Fibroblast of pulmonary artery (primary cell): ENCODE data around the gene PIGM.

Experiments used
- DNase-seq: peaks from one replicate; pipeline ENCODE4 v3.0.0-alpha.2; 2010; ENCODE audit warnings: low read depth
- H3K4me3 ChIP-seq: replicated peaks from 2 replicates; pipeline ENCODE4 v1.5.1; 2011; ENCODE audit warnings: low read depth, mild to moderate bottlenecking, control low read depth, low read length, moderate library complexity
- TF ChIP-seq, protein P1 (sequence below): IDR thresholded peaks from 2 replicates; pipeline ENCODE4 v1.5.1; 2011; ENCODE audit warnings: mild to moderate bottlenecking, control low read depth, low read length, inconsistent platforms; ENCODE audit errors: missing control alignments

The PIGM gene

DNA sequence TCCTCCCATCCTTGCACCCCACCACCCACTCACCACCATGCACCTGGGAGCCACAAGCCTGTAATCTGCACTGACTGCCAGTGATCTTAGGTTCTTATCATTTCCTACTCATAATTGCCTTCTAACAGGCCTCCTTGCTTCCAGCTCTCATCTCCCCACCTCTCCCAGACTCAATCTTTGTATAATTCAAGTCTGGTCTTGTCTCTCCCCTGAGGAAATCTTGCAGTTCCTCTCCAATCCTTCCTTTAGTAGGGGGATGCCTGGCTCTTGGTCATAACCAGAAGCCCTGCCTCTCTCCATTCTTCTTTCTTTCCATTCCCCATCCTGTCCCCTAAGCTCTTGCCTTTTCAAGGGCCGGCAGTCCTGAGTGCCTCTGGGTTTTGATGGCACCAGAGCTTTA, 27.8 kb downstream of the PIGM start:
- no peak overlapping the region for H3K4me3 ChIP-seq
- TF ChIP-seq, protein P1, sequence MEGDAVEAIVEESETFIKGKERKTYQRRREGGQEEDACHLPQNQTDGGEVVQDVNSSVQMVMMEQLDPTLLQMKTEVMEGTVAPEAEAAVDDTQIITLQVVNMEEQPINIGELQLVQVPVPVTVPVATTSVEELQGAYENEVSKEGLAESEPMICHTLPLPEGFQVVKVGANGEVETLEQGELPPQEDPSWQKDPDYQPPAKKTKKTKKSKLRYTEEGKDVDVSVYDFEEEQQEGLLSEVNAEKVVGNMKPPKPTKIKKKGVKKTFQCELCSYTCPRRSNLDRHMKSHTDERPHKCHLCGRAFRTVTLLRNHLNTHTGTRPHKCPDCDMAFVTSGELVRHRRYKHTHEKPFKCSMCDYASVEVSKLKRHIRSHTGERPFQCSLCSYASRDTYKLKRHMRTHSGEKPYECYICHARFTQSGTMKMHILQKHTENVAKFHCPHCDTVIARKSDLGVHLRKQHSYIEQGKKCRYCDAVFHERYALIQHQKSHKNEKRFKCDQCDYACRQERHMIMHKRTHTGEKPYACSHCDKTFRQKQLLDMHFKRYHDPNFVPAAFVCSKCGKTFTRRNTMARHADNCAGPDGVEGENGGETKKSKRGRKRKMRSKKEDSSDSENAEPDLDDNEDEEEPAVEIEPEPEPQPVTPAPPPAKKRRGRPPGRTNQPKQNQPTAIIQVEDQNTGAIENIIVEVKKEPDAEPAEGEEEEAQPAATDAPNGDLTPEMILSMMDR, result no peak
- DNase-seq, result no peak

DNA sequence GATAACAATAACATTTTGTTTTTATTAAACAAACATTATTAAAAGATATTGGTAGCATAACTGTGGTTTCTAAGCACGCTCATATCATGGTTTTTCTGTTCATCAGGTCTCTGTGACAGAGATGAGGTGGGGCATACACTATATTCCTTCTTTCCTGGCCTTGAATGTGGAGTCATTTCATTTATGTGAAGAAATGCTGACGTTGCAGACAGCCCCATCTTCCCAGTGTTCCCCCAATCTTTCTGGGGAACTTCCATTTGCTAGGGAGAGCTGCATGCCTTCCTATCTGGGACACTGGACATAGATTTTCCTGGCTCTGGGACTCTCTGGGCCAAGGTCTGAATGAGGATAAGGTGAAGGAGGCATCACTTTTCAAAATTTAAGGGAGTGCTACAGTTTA, 30.4 kb downstream of the PIGM start:
- no peak overlapping the region for H3K4me3 ChIP-seq
- DNase-seq, result no peak
- TF ChIP-seq, protein P1, result no peak

DNA sequence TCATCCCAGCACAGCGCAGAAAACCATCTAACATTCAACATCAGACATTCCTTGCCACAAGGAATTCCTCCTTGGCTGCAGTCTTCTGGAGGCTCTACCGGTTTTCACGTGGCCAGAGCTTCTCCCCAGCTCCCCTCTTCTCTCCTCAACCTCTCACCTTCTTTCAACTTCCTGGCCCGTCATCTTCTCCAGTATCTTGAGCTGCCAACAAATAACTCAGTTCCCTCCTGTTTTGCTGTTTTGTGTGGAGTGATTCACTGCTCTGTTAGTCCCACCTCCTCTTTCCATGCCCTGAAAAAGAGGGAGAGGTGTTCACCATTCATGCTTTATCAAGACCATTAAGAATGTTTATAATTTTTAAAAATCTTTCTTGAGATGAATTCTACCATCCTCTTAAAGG, 32.6 kb downstream of the PIGM start:
- H3K4me3 ChIP-seq, result no peak overlapping the region
- peak; percentile 29 for DNase-seq
- TF ChIP-seq, protein P1, result no peak

DNA sequence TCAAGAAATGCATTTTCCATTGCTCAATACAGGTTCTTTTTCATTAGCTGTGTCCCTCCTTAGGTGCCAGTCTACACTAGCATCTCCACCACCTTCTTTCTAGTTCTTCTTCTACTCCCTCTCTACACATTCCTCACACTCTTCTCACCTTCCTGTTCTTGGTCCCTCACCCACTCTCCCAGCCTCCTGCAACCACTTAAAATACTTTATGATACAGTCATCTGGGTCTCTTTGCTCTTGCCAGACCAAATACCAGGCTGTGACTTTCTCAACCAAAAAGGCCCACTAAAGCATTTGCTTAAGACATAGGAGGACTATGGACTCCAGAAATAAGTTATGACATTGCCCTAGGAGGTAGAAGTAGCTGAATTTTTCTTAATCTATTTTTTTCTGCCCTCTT, 35.1 kb downstream of the PIGM start:
- TF ChIP-seq, protein P1, result no peak
- DNase-seq, result peak; percentile 83
- H3K4me3 ChIP-seq, result no peak overlapping the region

DNA sequence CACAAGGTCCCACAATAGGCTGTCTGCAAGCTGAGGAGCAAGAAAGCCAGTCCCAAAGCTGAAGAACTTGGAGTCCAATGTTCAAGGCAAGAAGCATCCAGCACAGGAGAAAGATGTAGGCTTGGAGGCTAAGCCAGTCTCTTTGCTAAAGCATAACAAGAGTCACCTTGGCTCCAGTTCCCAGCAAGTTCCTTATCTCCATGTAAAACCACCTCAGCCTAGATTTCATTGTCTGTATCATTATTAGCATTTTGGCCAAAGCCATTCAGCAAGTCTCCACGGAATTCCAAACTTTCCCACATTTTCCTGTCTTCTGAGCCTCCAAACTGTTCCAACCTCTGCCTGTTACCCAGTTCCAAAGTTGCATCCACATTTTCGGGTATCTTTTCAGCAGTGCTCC, 36.9 kb downstream of the PIGM start:
- DNase-seq, result no peak
- TF ChIP-seq, protein P1, result no peak
- H3K4me3 ChIP-seq, result no peak overlapping the region

DNA sequence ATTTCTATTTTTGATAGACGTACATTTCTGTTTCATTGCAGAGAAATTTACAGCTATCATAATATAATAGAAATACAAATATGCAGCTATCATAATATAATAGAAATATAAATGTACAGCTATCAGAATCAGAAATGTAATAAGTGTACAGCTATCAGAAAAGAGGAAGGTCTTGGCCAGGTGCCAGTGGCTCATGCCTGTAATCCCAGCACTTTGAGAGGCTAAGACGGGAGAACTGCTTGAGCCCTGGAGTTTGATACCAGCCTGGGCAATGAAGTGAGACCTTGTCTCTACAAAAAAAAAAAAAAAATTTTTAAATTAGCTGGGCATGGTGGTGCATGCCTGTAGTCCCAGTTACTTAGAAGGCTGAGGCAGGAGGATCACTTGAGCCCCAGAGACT, 37.9 kb downstream of the PIGM start:
- TF ChIP-seq, protein P1, result no peak
- DNase-seq, result no peak
- no peak overlapping the region for H3K4me3 ChIP-seq

DNA sequence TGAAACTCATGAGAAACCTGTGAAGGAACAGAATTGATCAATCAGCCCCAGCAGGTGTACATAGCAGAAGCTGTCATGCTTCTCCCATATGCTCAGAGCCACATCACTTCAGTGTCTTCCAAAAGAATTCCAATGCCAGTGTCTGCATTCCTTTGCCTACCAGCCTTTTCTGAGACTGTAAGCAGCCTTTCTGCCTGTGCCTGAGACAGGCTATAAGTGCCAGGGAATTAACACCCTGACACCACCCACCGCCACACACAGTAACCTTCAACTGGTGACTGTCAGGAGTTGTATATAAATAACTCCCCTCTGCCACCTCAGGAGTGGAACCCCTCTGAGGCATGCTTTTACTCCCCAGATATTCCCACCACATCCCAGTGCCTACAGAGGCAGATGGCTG, 39.6 kb downstream of the PIGM start:
- no peak for DNase-seq
- TF ChIP-seq, protein P1, result no peak
- H3K4me3 ChIP-seq, result no peak overlapping the region
